Mesenchymal stem cell (in vitro differentiated cells and primary cell): ENCODE results near the gene PPM1E.

Source experiments
- DNase-seq: peaks from one replicate; pipeline ENCODE4 v3.0.0-alpha.2; 2013
- H2AFZ ChIP-seq: one replicate; pipeline ENCODE4 v1.6.1; 2013; ENCODE audit warnings: low read depth, mild to moderate bottlenecking, control low read depth, inconsistent platforms, low read length, moderate library complexity
- H2AK5ac ChIP-seq: 2 replicates; pipeline ENCODE4 v1.6.1; 2013; ENCODE audit warnings: low read length, moderate library complexity, mild to moderate bottlenecking, inconsistent platforms; ENCODE audit not compliant: severe bottlenecking
- H2BK120ac ChIP-seq: one replicate; pipeline ENCODE4 v1.6.1; 2013; ENCODE audit warnings: low read depth, mild to moderate bottlenecking, inconsistent platforms, low read length, moderate library complexity
- H2BK12ac ChIP-seq, 2 experiments: one replicate each; pipeline ENCODE4 v1.6.1; 2013; ENCODE audit warnings: inconsistent platforms in 2 of 2, low read length in 2 of 2, mild to moderate bottlenecking in 2 of 2, moderate library complexity in 2 of 2, control low read depth in 1 of 2
- H2BK15ac ChIP-seq: one replicate; pipeline ENCODE4 v1.6.1; 2013; ENCODE audit warnings: mild to moderate bottlenecking, low read depth, inconsistent platforms; ENCODE audit not compliant: poor library complexity, severe bottlenecking
- H2BK5ac ChIP-seq: 2 replicates; pipeline ENCODE4 v1.6.1; 2013; ENCODE audit warnings: low read depth, mild to moderate bottlenecking, low read length, control low read depth, inconsistent platforms; ENCODE audit not compliant: poor library complexity, severe bottlenecking
- H3K14ac ChIP-seq, 2 experiments: one replicate each; pipeline ENCODE4 v1.6.1; 2013; ENCODE audit warnings: inconsistent platforms in 2 of 2, low read length in 2 of 2, control low read depth in 1 of 2, mild to moderate bottlenecking in 1 of 2, moderate library complexity in 1 of 2
- H3K18ac ChIP-seq, 2 experiments: one replicate each; pipeline ENCODE4 v1.6.1; 2013; ENCODE audit warnings: inconsistent platforms in 2 of 2, low read length in 2 of 2, control low read depth in 1 of 2, low read depth in 1 of 2, mild to moderate bottlenecking in 1 of 2
- H3K23ac ChIP-seq, 2 experiments: one replicate each; pipeline ENCODE4 v1.6.1; 2013; ENCODE audit warnings: inconsistent platforms in 2 of 2, low read length in 2 of 2, mild to moderate bottlenecking in 2 of 2, moderate library complexity in 2 of 2, control low read depth in 1 of 2
- H3K27ac ChIP-seq: 2 replicates; pipeline ENCODE4 v1.5.1; 2013; ENCODE audit warnings: mild to moderate bottlenecking, moderate library complexity, low read length, control low read depth, inconsistent platforms; ENCODE audit not compliant: poor library complexity, severe bottlenecking
- H3K27me3 ChIP-seq, 2 experiments: 2 replicates each; pipeline versions ENCODE4 v1.6.1 to v1.7.0; 2013; ENCODE audit warnings: low read length in 2 of 2, mild to moderate bottlenecking in 2 of 2, moderate library complexity in 2 of 2, control low read depth in 1 of 2, inconsistent platforms in 1 of 2; ENCODE audit not compliant: control insufficient read depth in 1 of 2, insufficient read depth in 1 of 2
- H3K36me3 ChIP-seq, 2 experiments: 2 replicates each; pipeline versions ENCODE4 v1.6.1 to v1.7.0; 2013; ENCODE audit warnings: low read length in 2 of 2, control low read depth in 1 of 2, inconsistent platforms in 1 of 2, low read depth in 1 of 2, mild to moderate bottlenecking in 1 of 2; ENCODE audit not compliant: insufficient read depth in 2 of 2, control insufficient read depth in 1 of 2
- H3K4ac ChIP-seq, 2 experiments: one replicate each; pipeline ENCODE4 v1.6.1; 2013; ENCODE audit warnings: inconsistent platforms in 2 of 2, low read length in 2 of 2, mild to moderate bottlenecking in 2 of 2, moderate library complexity in 2 of 2, control low read depth in 1 of 2, low read depth in 1 of 2
- H3K4me1 ChIP-seq: 2 replicates; pipeline ENCODE4 v1.6.1; 2013; ENCODE audit warnings: low read depth, low read length, control low read depth; ENCODE audit not compliant: control insufficient read depth, insufficient read depth
- H3K4me2 ChIP-seq: 2 replicates; pipeline ENCODE4 v1.6.1; 2013; ENCODE audit warnings: low read length, mild to moderate bottlenecking, inconsistent platforms; ENCODE audit not compliant: poor library complexity, severe bottlenecking
- H3K4me3 ChIP-seq, 2 experiments: 2 replicates each; pipeline versions ENCODE4 v1.5.1 to v1.7.0; 2013; ENCODE audit warnings: low read length in 2 of 2, mild to moderate bottlenecking in 2 of 2, control low read depth in 1 of 2, low read depth in 1 of 2; ENCODE audit not compliant: insufficient read depth in 1 of 2
- H3K79me1 ChIP-seq: replicated peaks from 2 replicates; pipeline ENCODE4 v1.6.1; 2013; ENCODE audit warnings: mild to moderate bottlenecking, control low read depth, low read length, inconsistent platforms; ENCODE audit not compliant: poor library complexity, severe bottlenecking
- H3K9ac ChIP-seq: 2 replicates; pipeline ENCODE4 v1.7.0; 2013; ENCODE audit warnings: mild to moderate bottlenecking, low read length, moderate library complexity
- H3K9me3 ChIP-seq: 2 replicates; pipeline ENCODE4 v1.7.0; 2013; ENCODE audit warnings: mild to moderate bottlenecking, low read length; ENCODE audit not compliant: control insufficient read depth
- H4K8ac ChIP-seq: one replicate; pipeline ENCODE4 v1.6.1; 2013; ENCODE audit warnings: inconsistent platforms, mild to moderate bottlenecking, low read length, moderate library complexity
- H4K91ac ChIP-seq: one replicate; pipeline ENCODE4 v1.6.1; 2013; ENCODE audit warnings: mild to moderate bottlenecking, low read length, inconsistent platforms
- WGBS: methylation state at CpG from one replicate; pipeline ENCODE4 v1.1.7; 2013; ENCODE audit warnings: mixed read lengths; 5-methylcytosine and 5-hydroxymethylcytosine counted together

Gene PPM1E

GRCh38 chr17:58997756-58998553 lies 242.3 kb downstream of the PPM1E start:
- Histone ChIP-seq H3K36me3 (peaks cover 9 to 29% of the 10 kb centered on the region in 2 experiments), H2BK15ac (no peak overlapping the region), H3K27ac (peak overlapping the region; percentile 34), H3K23ac (no peak overlapping the region), H4K8ac (no peak overlapping the region), H3K4ac (no peak overlapping the region), H2AFZ (no peak overlapping the region), H3K9ac (no peak overlapping the region), H2AK5ac (peak overlapping the region; percentile 94), H4K91ac (no peak overlapping the region), H3K79me1 (peaks cover 6% of the 10 kb centered on the region), H3K18ac (no peak overlapping the region), H3K27me3 (no peaks in the 10 kb centered on the region), H3K9me3 (no peaks in the 10 kb centered on the region), H3K4me2 (no peak overlapping the region), H2BK5ac (no peak overlapping the region), H2BK120ac (no peak overlapping the region), H3K4me3 (no peak overlapping the region), H2BK12ac (no peak overlapping the region), H3K14ac (no peak overlapping the region), H3K4me1 (peaks cover 11% of the 10 kb centered on the region)
- peak; percentile 26 for DNase-seq
- 100% methylated on average over 3 of the region's 7 CpGs for WGBS

- Histone ChIP-seq H3K27ac (peak overlapping the region; percentile 32), H3K79me1 (peaks cover 6% of the 10 kb centered on the region), H3K4me2 (no peak overlapping the region), H3K9ac (no peak overlapping the region), H2BK5ac (no peak overlapping the region), H2BK12ac (no peak overlapping the region), H2BK15ac (no peak overlapping the region), H3K23ac (no peak overlapping the region), H2BK120ac (no peak overlapping the region), H4K91ac (no peak overlapping the region), H4K8ac (no peak overlapping the region), H3K4me1 (peaks cover 12% of the 10 kb centered on the region), H3K36me3 (peaks cover 9 to 29% of the 10 kb centered on the region in 2 experiments), H3K27me3 (no peaks in the 10 kb centered on the region), H2AFZ (no peak overlapping the region), H3K4me3 (no peak overlapping the region), H3K14ac (no peak overlapping the region), H2AK5ac (no peak overlapping the region), H3K18ac (no peak overlapping the region), H3K9me3 (no peaks in the 10 kb centered on the region), H3K4ac (no peak overlapping the region)
- WGBS: 99% methylated on average over 4 of the region's 4 CpGs
- DNase-seq: no peak
Measured at GRCh38 chr17:58998871-58999270, 243.2 kb downstream of the PPM1E start.

GRCh38 chr17:58999500-58999899 lies 243.8 kb downstream of the PPM1E start:
- Histone ChIP-seq H3K4ac (no peak overlapping the region), H3K9ac (no peak overlapping the region), H2AK5ac (no peak overlapping the region), H3K14ac (no peak overlapping the region), H4K8ac (no peak overlapping the region), H2BK120ac (no peak overlapping the region), H3K4me1 (peaks cover 12% of the 10 kb centered on the region), H2BK5ac (no peak overlapping the region), H3K27me3 (no peaks in the 10 kb centered on the region), H3K36me3 (peaks cover 9 to 29% of the 10 kb centered on the region in 2 experiments), H4K91ac (no peak overlapping the region), H3K79me1 (peaks cover 4% of the 10 kb centered on the region), H3K23ac (no peak overlapping the region), H3K4me3 (no peak overlapping the region), H2AFZ (no peak overlapping the region), H3K4me2 (no peak overlapping the region), H2BK15ac (no peak overlapping the region), H3K9me3 (no peaks in the 10 kb centered on the region), H3K27ac (no peak overlapping the region), H2BK12ac (no peak overlapping the region), H3K18ac (no peak overlapping the region)
- WGBS: no CpG with 5 or more reads among the region's 1 CpG
- DNase-seq: no peak

GRCh38 chr17:59000022-59000421 lies 244.4 kb downstream of the PPM1E start:
- 91% methylated on average over 1 of the region's 1 CpG for WGBS
- Histone ChIP-seq H3K9me3 (no peaks in the 10 kb centered on the region), H2AK5ac (no peak overlapping the region), H3K14ac (no peak overlapping the region), H3K27ac (no peak overlapping the region), H3K4me2 (no peak overlapping the region), H3K27me3 (no peaks in the 10 kb centered on the region), H4K8ac (no peak overlapping the region), H3K79me1 (peaks cover 4% of the 10 kb centered on the region), H4K91ac (no peak overlapping the region), H3K18ac (no peak overlapping the region), H3K36me3 (peaks cover 9 to 29% of the 10 kb centered on the region in 2 experiments), H2BK12ac (no peak overlapping the region), H3K4me3 (no peak overlapping the region), H2BK120ac (no peak overlapping the region), H3K23ac (no peak overlapping the region), H2AFZ (no peak overlapping the region), H3K9ac (no peak overlapping the region), H3K4ac (no peak overlapping the region), H2BK5ac (no peak overlapping the region), H2BK15ac (no peak overlapping the region), H3K4me1 (peaks cover 12% of the 10 kb centered on the region)
- no peak for DNase-seq
